ENCODE results near the gene GMNC.

DNA sequence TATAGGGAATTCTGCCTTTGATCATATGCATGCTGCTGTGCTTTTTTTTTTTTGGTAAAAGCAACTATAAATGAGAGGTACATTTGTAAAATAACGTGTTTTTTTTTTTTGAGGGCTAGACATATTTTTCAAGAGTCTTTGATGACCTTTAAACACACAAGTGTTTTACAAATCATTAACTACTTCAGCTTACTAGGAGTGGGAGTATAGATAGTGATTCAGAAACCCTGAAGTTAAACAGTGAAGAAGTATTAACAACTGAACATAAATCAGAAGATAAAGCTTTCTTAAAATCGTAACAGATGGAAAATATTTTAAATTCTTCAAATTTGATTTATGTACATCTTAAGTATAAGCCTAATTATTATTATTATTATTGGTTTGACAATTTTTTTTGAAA lies 2.9 kb upstream of the GMNC start:
- TF ChIP-seq POLR2A (IDR thresholded peaks at IDR 0.05): no peak
- TF ChIP-seq, protein P1, sequence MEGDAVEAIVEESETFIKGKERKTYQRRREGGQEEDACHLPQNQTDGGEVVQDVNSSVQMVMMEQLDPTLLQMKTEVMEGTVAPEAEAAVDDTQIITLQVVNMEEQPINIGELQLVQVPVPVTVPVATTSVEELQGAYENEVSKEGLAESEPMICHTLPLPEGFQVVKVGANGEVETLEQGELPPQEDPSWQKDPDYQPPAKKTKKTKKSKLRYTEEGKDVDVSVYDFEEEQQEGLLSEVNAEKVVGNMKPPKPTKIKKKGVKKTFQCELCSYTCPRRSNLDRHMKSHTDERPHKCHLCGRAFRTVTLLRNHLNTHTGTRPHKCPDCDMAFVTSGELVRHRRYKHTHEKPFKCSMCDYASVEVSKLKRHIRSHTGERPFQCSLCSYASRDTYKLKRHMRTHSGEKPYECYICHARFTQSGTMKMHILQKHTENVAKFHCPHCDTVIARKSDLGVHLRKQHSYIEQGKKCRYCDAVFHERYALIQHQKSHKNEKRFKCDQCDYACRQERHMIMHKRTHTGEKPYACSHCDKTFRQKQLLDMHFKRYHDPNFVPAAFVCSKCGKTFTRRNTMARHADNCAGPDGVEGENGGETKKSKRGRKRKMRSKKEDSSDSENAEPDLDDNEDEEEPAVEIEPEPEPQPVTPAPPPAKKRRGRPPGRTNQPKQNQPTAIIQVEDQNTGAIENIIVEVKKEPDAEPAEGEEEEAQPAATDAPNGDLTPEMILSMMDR (IDR thresholded peaks at IDR 0.05): no peak

All from adrenal gland (tissue), 5 donors.